MM.1S (cell line): ENCODE results near the gene EXOC4.

Experiments used
- CTCF ChIP-seq: fragments of 300-600 bp; sonication (generic); IDR thresholded peaks from 2 replicates; pipeline ENCODE4 v1.5.1; 2016; ENCODE audit warnings: antibody characterized with exemption, low read length, mixed read lengths
- EZH2 ChIP-seq: fragments of 300-600 bp; sonication (generic); optimal IDR thresholded peaks from 2 replicates; pipeline ENCODE3; 2017; ENCODE audit warnings: low read depth, mild to moderate bottlenecking, antibody characterized with exemption, low read length, mixed read lengths

GRCh38 chr7:133682364-133683181, 429.7 kb downstream of the EXOC4 start:
- TF ChIP-seq CTCF (no peak), EZH2 (no peak)
